HT1080 (cell line): Measurements from ENCODE around the gene PRND. TPM values are rescaled to one million over a fixed set of nuclear protein-coding genes. Genes with fewer than 3 reads are reported as not detected.

Source experiments
- DNase-seq: peaks from one replicate; pipeline ENCODE4 v3.0.0-alpha.2; 2015; ENCODE audit warnings: low read depth
- total RNA-seq: library from RNA; depleted of rRNA; stranded (reverse); fragments of >200 nt; shearing (Covaris generic); gene quantifications from 2 replicates; pipeline ENCODE4 v1.2.3, GENCODE V29; 2014; rRNA removed

The PRND gene
- total RNA-seq, 1 experiment from 2014 or later = 0.18 TPM

DNA sequence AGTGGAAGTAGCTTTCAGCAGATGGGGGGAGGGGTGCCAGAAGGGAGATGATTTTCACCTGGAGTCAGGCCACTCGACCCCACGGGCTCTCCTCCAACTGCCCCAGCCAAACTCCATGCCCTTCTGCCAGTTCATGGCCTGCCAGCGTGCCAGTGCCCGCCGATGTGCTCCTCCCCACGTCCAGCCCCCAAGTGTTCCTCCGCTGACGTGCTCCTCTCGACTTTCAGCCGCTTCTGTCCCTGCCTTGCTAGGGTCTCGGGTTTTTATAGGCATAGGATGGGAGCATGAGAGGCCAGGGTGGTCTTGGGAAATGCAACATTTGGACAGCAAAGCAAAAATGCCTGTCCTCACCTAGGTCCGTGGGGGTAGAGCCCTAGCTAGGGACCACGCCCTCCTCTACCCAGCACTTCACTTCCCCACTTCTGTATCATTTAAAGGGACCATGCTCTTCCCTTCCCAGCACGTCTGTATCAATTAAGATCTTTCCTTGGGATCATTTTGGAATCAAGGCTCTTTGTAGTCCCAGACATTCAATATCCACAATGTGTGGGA, 54.4 kb downstream of the PRND start:
- no peak for DNase-seq

Other genes with a start within 250 kb of the PRND start
- gene PRNP, start 35.5 kb upstream of the PRND start, total RNA-seq = 235 and 365 TPM in 2 replicates
- 0.40 and 0.85 TPM in 2 replicates for gene RASSF2, start 101.7 kb downstream of the PRND start, total RNA-seq